HG03460 (cell line): ENCODE data around the gene PTBP3.
"Not testable (repeated sequence)": the region's sequence is repeated elsewhere in the genome, so short reads cannot be mapped to it uniquely, and the experiment has no call there.

Experiments
- ATAC-seq: cut with Tn5 transposase; IDR thresholded peaks from one replicate; pipeline ENCODE4 v1.9.1; 2021; ENCODE audit not compliant: unreplicated experiment

The PTBP3 gene, protein sequence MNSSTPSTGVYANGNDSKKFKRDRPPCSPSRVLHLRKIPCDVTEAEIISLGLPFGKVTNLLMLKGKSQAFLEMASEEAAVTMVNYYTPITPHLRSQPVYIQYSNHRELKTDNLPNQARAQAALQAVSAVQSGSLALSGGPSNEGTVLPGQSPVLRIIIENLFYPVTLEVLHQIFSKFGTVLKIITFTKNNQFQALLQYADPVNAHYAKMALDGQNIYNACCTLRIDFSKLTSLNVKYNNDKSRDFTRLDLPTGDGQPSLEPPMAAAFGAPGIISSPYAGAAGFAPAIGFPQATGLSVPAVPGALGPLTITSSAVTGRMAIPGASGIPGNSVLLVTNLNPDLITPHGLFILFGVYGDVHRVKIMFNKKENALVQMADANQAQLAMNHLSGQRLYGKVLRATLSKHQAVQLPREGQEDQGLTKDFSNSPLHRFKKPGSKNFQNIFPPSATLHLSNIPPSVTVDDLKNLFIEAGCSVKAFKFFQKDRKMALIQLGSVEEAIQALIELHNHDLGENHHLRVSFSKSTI

GRCh38 chr9:112332977-112333638, at the start of gene PTBP3:
Gene PTBP3 (minus strand): TSS chr9:112333619. CDS start chr9:112297865, 35,754 bp downstream.
- ATAC-seq, result peak; percentile 48

DNA sequence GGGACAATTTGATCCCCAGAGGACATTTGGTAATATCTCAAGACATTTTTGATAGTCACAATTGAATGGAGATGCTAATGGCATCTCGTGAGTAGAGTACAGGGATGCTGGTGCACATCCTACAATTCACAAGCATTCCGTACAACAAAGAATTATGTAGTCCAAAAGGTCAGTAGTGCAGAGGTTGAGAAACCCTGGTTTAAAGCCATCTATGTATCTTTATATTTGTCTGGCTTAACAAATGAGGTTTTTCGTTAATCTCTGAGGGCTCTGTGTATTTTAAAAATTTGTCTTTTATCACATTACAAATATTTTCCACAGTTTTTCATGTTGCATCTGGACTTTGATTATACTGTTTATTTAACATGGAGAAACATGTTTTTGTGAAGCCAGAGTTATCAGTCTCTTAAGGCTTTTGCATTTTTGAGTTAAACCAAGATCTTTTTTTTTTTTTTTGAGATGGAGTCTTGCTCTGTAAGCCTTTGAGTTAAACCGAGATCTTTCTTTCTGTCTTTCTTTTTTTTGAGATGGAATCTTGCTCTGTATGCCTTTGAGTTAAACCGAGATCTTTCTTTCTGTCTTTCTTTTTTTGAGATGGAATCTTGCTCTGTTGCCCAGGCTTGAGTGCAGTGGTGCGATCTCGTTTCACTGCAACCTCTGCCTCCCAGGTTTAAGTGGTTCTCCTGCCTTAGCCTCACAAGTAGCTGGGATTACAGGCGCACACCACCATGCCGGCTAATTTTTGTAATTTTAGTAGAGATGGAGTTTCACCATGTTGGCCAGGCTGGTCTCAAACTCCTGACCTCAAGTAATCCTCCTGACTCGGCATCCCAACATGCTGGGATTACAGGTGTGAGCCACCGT, 49.3 kb upstream of the PTBP3 start:
- no peak for ATAC-seq

- ATAC-seq, result no peak
Measured at GRCh38 chr9:112382066-112382465, 48.6 kb upstream of the PTBP3 start.

GRCh38 chr9:112380825-112381221, 47.4 kb upstream of the PTBP3 start:
- no peak for ATAC-seq

GRCh38 chr9:112380102-112380824, 46.8 kb upstream of the PTBP3 start, which contains the start of gene HSDL2:
Gene HSDL2 (plus strand): TSS chr9:112380108. CDS start chr9:112380164, 56 bp downstream.
- peak; percentile 25 for ATAC-seq

DNA sequence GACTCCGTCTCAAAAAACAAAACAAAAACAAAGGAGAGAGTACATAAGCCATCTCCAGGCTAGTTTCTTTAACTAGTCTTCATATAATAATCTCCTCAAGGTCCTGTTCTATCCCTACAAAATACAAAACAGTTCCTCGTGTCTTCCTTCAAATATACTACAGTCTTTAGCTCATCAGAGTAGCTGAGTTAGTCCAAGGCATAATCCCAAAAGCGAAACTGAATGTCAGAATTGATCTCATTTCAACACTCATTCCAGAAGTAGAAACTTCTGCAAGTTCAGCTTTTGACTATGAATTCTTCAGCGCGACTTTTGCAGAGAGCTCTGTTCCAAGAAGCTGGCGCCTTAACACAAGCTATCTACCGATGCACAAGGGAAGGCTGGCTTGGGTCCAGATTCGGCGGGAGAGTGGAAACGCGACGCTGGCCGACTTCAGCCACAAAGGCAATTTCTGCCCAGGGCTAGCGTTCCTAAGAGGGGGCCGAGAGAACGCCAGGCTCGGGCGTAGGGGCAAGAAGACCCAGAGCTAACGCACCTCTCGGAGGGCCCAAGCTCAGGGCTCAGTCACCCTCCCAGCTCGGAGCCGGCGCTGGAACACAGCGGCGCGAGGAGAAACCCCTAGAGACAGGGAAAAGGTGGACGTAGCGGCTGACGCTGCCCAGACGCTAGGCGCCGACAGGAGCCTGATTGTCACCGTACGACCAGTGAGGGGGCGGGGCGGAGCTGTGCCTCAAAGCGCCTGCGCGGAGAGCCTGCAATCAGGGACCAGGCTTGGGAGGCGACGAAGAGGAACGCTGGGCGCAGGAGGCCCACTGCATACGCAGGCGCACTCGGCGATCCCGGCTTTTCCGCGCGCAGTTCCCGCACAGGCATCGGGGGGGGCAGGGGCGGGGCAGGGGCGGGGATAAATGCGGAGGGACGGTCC, 46.0 kb upstream of the PTBP3 start:
- ATAC-seq, result peak; percentile 80

DNA sequence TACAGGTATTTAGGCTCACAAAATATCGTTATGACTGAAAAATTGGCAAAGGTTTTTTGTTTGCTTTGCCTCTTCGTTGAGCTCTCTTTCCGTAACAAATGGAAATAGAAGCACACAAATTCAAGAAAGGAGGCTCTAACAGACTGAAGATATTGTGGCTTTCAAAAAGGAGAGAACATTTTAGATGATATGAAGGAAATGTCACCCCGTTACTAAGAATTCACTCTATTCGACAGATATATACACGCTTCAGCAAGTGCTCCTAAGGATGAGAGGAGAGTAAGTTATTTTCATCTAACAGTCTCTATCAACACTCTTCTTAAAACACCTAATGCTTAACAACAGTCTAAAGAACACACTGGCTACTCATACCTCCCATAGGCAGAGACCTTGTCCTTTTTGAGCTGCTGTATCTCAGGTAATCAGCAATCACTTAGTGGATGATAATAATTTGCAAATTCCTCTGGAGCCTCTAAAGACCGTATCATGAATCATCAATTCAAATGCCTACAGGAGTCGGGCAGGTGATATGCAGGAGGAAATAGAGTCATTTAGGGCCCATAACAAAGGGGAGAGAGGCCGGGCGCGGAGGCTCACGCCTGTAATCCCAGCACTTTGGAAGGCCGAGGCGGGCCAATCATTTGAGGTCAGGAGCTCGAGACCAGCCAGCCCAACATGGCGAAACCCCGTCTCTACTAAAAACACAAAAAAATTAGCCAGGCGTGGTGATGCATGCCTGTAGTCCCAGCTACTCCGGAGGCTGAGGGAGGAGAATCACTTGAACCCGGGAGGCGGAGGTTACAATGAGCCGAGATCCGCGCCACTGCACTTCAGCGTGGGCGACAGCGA, 45.1 kb upstream of the PTBP3 start:
- peak; percentile 5 for ATAC-seq

GRCh38 chr9:112377684-112378327, 44.4 kb upstream of the PTBP3 start:
- no peak for ATAC-seq

- no peak for ATAC-seq
Measured at GRCh38 chr9:112377087-112377486, 43.7 kb upstream of the PTBP3 start.

DNA sequence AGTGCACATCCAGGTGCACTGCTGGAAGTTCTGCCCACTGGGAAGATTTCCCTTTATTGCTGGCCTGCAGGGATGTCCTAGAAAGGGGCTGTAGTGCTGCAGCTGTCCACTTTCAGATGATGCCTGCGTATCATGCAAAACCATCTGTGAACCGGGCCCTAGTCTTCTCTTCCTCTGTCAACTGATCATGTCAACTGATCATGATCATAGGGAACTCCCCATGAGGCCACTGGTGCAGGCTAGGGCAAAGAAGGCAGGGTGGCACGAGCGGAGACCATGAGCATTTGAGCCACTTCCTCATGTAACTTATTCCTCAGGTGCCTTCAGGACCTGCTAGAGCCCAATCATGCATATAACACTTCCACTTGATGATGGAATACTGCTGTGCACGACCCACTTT, 41.9 kb upstream of the PTBP3 start:
- ATAC-seq, result no peak

DNA sequence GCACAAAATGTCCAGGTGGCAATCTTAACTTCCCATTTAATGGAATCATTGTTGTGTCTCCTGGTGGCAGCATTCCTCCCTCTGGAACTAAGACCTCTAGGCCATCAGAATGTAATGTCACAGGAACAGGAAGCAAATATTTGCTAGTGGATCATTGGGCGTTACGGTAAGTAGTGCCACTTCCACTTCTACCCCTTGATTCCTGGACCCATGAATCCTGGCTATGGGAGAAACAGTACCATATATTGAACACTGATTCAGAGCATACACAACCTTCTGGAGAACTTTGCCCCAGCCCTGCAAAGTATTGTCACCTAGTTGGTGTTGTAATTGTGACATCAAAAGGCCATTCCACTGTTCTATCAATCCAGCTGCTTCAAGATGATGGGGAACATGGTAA, 40.8 kb upstream of the PTBP3 start:
- not testable (repeated sequence) for ATAC-seq

GRCh38 chr9:112373666-112374065, 40.2 kb upstream of the PTBP3 start:
- ATAC-seq, result not testable (repeated sequence)

DNA sequence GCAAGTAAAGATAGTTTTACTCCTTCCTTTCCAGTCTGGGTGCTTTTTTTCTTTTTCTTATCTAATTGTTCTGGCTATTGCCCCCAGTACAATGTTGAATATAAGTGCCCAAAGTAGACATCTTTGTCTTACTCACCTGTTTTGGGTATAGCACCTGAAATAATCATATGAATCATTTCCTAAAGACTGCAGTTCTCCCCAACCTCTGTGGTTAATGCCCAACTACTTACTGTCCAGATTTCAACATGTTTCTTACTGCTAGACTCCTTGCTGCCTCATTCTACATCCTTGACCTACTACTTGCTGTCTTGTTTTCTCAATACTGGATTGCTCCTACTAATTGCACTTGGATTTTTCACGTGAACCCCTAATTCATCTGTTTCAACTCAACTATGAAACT, 37.6 kb upstream of the PTBP3 start:
- ATAC-seq, result no peak

- no peak for ATAC-seq
Measured at GRCh38 chr9:112369817-112370216, 36.4 kb upstream of the PTBP3 start.

DNA sequence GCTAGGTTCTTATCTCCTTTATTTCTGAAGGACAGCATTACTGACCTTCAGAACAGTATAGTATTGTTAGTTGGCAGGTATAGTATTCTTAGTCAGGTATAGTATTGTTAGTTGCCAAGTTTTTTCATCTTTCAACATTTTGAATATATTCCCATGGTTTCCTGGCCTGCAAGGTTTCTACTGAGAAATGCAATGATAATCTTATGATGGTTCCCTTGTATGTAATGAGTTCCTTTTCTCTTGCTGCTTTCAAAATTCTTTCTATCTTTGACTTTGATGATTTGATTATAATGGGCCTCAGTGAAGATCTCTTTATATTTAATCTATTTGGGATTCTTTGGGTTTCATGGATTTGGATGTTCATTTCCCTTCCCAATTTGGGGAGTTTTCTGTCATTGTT, 34.0 kb upstream of the PTBP3 start:
- no peak for ATAC-seq

DNA sequence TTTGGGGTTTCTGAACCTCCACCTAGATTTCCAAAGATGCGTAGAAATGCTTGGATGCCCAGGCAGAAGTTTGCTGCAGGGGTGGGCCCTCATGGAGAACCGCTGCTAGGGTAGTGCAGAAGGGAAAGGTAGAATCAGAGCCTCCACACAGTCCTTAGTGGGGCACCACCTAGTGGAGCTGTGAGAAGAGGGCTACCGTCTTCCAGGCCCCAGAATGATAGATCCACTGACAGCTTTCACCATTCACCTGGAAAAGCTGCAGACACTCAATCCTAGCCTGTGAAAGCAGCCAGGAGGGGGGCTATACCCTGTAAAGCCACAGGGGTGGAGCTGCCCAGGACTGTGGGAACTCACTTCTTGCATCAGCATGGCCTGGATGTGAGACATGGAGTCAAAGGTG, 33.2 kb upstream of the PTBP3 start:
- no peak for ATAC-seq

DNA sequence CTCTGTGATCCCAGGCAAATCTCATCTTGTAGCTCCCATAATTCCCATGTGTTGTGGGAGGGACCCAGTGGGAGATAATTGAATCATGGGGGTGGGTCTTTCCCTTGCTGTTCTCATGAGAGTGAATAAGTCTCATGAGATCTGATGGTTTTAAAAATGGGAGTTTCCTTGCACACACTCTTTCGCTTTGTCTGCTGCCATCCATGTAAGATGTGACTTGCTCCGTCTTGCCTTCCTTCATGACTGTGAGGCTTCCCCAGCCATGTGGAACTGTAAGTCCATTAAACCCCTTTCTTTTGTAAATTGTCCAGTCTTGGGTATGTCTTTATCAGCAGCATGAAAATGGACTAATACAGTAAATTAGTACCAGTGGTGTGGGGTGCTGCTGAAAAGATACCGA, 31.8 kb upstream of the PTBP3 start:
- ATAC-seq, result not testable (repeated sequence)

DNA sequence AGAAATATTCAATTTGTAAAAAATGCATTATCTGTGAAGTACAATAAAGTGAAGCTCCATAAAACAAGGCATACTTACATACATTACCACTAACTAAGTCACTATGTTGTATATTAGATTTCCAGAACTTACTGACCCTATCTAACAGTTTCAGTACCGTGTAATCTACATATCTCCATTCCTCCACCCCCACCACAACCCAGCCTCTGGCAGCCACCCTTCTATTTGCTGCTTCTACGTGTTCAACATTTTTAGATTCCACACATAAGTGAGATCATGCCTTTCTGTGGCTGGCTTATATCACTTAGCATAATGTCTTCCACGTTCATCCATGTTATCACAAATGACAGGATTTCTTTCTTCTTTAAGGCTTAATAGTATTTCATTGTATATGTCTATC, 31.3 kb upstream of the PTBP3 start:
- no peak for ATAC-seq
